ENCODE measurements around the gene CABP1.
A peak's percentile ranks its signal among the peaks of the same experiment; 100 is the strongest.

CABP1 gene

GRCh38 chr12:120640861-120641833 is 721 bp downstream of the CABP1 start:
- DNase-seq: peak in 5 of 6 experiments; percentile 31 to 52 (median 35)

- DNase-seq: no peak
Measured at GRCh38 chr12:120642121-120642520, 1.7 kb downstream of the CABP1 start.

- DNase-seq: no peak
Measured at GRCh38 chr12:120642826-120643225, 2.4 kb downstream of the CABP1 start.

- DNase-seq: no peak
Measured at GRCh38 chr12:120643574-120643973, 3.1 kb downstream of the CABP1 start.

- DNase-seq: no peak
Measured at GRCh38 chr12:120646044-120646443, 5.6 kb downstream of the CABP1 start.

DNA sequence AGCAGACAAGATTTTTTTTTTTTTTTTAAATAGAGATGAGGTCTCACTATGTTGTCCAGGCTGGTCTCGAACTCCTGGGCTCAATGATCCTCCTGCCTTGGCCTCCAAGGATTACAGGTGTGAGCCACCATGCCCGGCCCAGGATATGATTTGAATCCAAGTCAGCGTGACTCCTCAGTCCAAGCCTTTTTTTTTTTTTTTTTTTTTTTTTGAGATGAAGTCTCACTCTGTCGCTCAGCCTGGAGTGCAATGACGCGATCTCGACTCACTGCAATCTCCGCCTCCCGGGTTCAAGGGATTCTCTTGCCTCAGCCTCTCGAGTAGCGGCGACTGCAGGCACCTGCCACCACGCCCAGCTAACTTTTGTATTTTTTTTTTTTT is 6.9 kb downstream of the CABP1 start:
- DNase-seq: no peak

DNA sequence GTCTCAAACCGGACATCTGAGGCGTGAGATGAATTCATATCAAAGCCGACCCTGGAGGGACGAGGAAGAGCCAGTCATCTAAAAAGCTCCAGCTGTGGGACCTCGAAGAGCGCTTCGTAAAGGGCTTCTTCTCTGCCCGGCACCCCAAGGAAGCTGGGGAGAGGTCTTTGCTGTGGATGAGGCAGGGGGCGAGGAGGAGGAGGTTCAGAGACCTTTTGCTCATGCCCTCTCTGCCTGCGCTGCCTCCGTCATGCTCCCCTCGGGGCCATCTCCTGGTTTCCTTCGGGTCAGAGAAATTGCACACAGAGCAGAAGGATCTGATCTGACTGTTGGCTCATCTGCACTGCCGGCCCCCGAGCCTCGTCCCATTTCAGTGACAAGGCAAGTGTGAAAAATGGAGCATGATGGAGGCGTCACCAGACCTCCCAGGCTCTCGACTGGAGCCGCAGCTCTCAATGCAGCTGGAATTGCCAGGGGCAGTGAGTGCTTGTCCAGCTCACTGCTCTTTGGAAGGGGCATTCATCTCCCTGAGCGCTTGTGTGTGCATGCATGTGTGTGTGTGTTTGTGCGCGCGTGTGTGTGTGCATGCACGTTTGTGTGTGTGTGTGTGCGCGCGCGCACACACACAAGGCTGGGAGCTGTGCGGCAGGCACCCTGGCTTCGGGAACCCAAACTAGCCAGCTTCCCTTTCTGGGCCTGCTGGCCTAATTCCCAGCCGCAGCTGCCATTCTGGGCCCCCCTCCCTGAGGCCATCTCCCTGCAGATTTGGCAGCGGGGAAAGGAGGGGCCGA is 9.2 kb downstream of the CABP1 start:
- no peak for DNase-seq

DNA sequence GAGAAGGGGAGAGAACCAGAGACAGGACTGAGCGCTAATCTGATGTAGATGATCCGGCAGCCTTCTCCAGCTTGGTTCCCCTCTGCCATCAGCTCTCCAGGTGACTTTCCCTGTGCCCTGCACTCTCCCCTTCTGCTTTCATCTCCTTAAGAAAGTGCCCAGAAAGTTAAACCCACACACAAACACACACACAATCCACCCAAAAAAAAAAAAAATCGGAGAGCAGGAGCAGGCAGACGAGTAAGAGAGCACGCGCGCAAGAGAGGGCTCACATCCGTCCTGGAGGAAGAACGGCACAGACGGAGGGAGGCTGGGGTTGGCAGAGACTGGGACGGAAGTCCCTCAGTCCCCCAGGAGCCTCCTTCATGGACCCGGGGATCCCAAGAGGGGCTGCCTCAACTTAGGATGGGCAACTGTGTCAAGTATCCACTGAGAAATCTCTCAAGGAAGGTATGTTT is 9.8 kb downstream of the CABP1 start:
- DNase-seq: no peak

- no peak for DNase-seq
Measured at GRCh38 chr12:120651821-120652220, 11.4 kb downstream of the CABP1 start.

DNA sequence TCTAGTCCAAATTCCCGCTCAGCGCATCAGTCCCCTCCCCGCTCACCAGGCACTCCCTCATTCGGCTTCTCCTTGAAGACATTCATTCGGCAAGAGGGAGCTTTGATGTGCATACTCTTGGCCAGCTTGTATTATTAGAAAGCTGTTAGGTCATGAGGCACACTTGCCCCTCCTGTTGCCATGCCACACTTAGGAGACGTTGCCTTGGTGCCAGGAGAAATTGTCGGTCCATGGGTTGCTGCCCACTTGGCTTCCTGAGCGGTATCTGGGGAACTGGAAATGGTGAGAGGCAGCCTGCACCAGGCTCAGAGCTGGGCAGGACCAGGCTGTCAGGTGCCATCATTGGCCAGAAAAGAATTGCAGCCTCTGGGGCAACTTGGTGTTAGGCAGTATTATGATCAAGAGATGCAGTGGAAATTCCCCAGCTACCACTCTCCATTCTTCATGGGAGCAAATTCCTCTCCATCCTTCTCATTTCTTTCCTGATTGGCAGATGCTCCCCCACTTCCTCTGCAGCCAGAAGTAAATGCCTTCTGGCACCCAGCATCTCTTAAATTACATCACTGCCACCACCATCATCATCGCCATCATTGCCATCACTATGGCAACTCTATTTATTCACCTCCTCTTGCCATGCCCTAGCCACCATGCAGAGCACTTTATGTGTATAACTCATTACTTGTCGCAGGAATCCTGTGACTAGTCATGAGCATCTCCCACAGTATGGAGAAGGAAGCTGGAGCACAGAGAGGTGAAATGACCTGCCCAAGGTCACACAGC is 12.4 kb downstream of the CABP1 start:
- DNase-seq: no peak

DNA sequence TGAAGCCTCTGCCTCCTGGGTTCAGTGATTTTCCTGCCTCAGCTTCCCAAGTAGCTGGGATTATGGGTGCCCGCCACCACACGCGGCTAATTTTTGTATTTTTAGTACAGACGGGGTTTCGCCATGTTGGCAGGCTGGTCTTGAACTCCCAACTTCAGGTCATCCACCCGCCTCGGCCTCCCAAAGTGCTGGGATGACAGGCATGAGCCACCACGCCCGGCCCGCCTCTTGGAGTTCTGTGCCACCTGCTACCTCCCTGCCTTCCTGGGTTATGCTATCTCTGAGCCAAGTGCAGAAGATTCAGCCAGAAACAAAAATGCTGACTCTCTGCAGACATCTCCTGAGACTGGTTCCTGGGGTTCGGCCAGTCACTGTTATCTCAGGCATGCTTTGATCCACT is 13.2 kb downstream of the CABP1 start:
- DNase-seq: no peak

GRCh38 chr12:120654656-120655055 is 14.2 kb downstream of the CABP1 start:
- no peak for DNase-seq

GRCh38 chr12:120656008-120656407 is 15.6 kb downstream of the CABP1 start:
- no peak for DNase-seq

DNA sequence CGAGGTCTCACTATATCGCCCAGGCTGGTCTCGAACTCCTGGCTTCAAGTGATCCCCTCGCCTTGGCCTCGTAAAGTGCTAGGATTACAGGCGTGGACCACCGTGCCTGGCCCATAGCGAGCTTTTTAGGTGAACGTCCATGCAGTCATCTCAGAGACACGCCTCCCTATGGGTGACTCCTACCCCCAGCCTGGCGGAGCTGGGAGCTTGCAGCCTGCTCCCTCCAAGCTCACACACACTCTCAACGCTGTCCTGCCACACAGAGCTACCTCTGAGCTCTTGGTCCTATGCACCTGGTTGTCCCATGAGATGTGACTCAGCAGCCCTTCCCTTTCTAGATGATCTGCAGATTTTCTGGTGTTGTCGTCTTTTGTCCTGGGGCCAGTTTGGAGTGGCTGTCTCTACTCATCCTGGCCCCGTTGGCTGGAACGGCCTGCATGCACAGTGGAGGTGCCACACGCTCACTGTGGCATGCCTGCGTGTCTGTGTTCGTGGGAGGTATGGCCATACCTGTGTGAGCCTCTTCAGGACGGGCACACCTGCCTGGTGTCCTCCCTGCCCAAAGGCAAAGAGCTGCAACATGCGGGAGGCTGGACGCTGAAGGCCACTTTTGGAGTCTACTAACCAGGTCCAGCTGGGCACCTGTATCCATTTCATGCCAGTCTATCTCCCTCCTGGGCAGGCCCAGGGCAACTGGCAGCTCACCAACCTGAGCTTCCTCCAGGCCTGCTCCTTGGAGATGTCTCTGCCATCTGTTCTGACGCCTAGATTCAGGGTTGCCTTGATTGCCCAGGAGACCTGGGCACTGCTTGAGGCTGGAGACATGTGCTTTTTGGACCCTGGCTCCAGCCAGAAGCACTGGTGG is 18.1 kb downstream of the CABP1 start:
- DNase-seq: no peak

- no peak for DNase-seq
Measured at GRCh38 chr12:120659151-120659525, 18.7 kb downstream of the CABP1 start.

GRCh38 chr12:120661432-120661831 is 21.0 kb downstream of the CABP1 start:
- no peak for DNase-seq

- DNase-seq: no peak
Measured at GRCh38 chr12:120662879-120663278, 22.5 kb downstream of the CABP1 start.

GRCh38 chr12:120663741-120664140 is 23.3 kb downstream of the CABP1 start:
- no peak for DNase-seq

GRCh38 chr12:120666571-120667390 is 26.4 kb downstream of the CABP1 start:
- DNase-seq: no peak

GRCh38 chr12:120668091-120668867 is 27.9 kb downstream of the CABP1 start:
- no peak for DNase-seq

All from stimulated activated naive CD4-positive, alpha-beta T cell (primary cell).